Neural progenitor cell (in vitro differentiated cells): ENCODE data around the gene RFPL2.

Source experiments
- EZH2 ChIP-seq: fragments of 200-600 bp; sonication (generic); IDR thresholded peaks from 2 replicates; pipeline ENCODE4 v1.6.1; 2017; ENCODE audit warnings: antibody characterized with exemption, mild to moderate bottlenecking, moderate library complexity
- TF ChIP-seq, protein P1 (sequence below): fragments of 200-600 bp; sonication (generic); IDR thresholded peaks from 2 replicates; pipeline ENCODE4 v1.5.1; 2017; ENCODE audit warnings: antibody characterized with exemption, mild to moderate bottlenecking

DNA sequence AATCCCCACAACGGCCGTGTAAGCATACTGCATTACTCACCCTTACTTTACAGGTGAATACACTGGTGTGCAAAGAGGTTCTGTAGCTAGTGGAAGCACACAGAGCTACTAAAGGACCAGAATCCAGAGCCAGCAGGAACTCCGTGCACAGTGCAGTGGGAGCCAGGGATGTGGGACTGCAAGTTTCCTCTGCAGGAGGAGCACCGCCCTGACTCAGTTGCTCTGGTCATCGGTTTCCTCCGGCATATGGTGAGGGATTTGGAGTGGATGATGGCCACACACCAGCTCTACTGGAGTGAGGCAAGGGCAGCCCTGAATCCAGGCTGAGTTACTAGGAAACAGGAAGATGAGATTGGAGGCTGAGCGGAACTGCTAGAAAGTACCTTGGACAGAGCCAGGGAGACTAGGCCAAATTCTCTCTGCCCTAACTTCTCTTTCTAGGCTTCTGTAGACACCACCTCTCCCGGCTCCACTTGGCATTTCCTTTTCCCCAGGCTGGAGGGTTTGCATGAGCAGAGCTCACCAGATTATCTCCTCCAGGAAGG is 27.6 kb downstream of the RFPL2 start:
- TF ChIP-seq, protein P1, sequence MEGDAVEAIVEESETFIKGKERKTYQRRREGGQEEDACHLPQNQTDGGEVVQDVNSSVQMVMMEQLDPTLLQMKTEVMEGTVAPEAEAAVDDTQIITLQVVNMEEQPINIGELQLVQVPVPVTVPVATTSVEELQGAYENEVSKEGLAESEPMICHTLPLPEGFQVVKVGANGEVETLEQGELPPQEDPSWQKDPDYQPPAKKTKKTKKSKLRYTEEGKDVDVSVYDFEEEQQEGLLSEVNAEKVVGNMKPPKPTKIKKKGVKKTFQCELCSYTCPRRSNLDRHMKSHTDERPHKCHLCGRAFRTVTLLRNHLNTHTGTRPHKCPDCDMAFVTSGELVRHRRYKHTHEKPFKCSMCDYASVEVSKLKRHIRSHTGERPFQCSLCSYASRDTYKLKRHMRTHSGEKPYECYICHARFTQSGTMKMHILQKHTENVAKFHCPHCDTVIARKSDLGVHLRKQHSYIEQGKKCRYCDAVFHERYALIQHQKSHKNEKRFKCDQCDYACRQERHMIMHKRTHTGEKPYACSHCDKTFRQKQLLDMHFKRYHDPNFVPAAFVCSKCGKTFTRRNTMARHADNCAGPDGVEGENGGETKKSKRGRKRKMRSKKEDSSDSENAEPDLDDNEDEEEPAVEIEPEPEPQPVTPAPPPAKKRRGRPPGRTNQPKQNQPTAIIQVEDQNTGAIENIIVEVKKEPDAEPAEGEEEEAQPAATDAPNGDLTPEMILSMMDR = no peak
- TF ChIP-seq EZH2 = no peak
